ENCODE data around the gene TPRKB. TPM values are rescaled to one million over a fixed set of nuclear protein-coding genes. Genes with fewer than 3 reads are reported as not detected.

TPRKB gene
- total RNA-seq, 1 experiment from 2014 or later: 44.7 TPM

DNA sequence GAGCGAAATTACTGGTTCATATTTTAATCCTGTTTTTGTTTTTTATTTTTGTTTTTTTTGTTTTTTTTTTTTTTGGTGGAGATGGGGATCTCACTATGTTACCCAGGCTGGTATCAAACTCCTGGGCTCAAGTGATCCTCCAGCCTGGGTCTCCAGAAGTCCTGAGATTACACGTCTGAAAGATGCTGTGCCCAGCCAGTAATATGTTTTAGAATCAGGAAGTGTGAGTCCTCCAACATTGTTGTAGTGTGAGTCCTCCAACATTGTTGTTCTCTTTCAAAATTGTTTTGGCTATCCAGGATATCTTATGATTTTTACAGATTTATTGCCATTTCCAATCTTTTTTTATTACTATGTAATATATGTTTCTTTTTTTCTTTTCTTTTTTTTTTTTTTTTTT, 23.1 kb downstream of the TPRKB start:
- Histone ChIP-seq H4K5ac (ENCODE audit: insufficient read length, low read depth, low read length) (no peak overlapping the region), H3K79me1 (ENCODE audit: insufficient read depth, low read depth, low read length, poor library complexity, severe bottlenecking) (no peaks in the 10 kb centered on the region), H3K56ac (ENCODE audit: insufficient read length, low read depth, low read length) (no peak overlapping the region), H3K4me2 (ENCODE audit: insufficient read depth, insufficient read length, low read length) (no peak overlapping the region), H2AK5ac (ENCODE audit: insufficient read length, low read length) (no peak overlapping the region), H2BK20ac (ENCODE audit: low read depth, low read length, poor library complexity, severe bottlenecking) (no peak overlapping the region), H2BK120ac (ENCODE audit: low read depth, low read length, poor library complexity, severe bottlenecking) (no peak overlapping the region), H3K4me1 (ENCODE audit: insufficient read depth, low read length) (no peaks in the 10 kb centered on the region), H4K20me1 (ENCODE audit: control insufficient read depth, insufficient read depth, insufficient read length) (no peaks in the 10 kb centered on the region), H2AFZ (ENCODE audit: low read length) (no peak overlapping the region), H3K9ac (ENCODE audit: extremely low read depth, insufficient read length, low read length) (no peak overlapping the region), H3K27ac (ENCODE audit: insufficient read length, low read depth, low read length) (no peak overlapping the region), H3K79me2 (ENCODE audit: insufficient read depth, low read length) (no peaks in the 10 kb centered on the region), H4K8ac (replicated peaks; ENCODE audit: insufficient read length, low read depth, low read length) (no peak overlapping the region), H2BK15ac (ENCODE audit: low read depth, low read length) (no peak overlapping the region), H3K18ac (ENCODE audit: insufficient read length, low read depth, low read length) (no peak overlapping the region), H3K14ac (ENCODE audit: insufficient read depth, low read length) (no peak overlapping the region), H2BK5ac (ENCODE audit: insufficient read length, low read length) (no peak overlapping the region), H3K9me3 (ENCODE audit: control insufficient read depth, low read depth, low read length) (no peaks in the 10 kb centered on the region), H3K23ac (ENCODE audit: insufficient read length, low read depth, low read length) (no peak overlapping the region), H3K23me2 (ENCODE audit: insufficient read length, low read depth, low read length, poor library complexity, severe bottlenecking) (no peaks in the 10 kb centered on the region), H3K27me3 (ENCODE audit: insufficient read depth, low read length) (no peaks in the 10 kb centered on the region; the same call in 1 of the 2 replicates), H3T11ph (ENCODE audit: low read length) (no peak overlapping the region), H4K91ac (ENCODE audit: insufficient read length, low read depth, low read length) (no peak overlapping the region), H2BK12ac (ENCODE audit: insufficient read length, low read depth, low read length) (no peak overlapping the region), H3K4ac (ENCODE audit: low read depth, low read length) (no peak overlapping the region)
- WGBS (ENCODE audit: extremely low coverage, insufficient read length, low lambda C conversion rate): no CpG with 5 or more reads among the region's 2 CpGs
- peaks cover 76% of the 10 kb centered on the region for H3K27me3 Mint-ChIP-seq (ENCODE audit: low read depth)
- peaks cover 18 to 30% of the 10 kb centered on the region in 2 experiments for H3K9me3 Mint-ChIP-seq
- H3K4me1 Mint-ChIP-seq: no peaks in the 10 kb centered on the region
- TF ChIP-seq, protein P1, sequence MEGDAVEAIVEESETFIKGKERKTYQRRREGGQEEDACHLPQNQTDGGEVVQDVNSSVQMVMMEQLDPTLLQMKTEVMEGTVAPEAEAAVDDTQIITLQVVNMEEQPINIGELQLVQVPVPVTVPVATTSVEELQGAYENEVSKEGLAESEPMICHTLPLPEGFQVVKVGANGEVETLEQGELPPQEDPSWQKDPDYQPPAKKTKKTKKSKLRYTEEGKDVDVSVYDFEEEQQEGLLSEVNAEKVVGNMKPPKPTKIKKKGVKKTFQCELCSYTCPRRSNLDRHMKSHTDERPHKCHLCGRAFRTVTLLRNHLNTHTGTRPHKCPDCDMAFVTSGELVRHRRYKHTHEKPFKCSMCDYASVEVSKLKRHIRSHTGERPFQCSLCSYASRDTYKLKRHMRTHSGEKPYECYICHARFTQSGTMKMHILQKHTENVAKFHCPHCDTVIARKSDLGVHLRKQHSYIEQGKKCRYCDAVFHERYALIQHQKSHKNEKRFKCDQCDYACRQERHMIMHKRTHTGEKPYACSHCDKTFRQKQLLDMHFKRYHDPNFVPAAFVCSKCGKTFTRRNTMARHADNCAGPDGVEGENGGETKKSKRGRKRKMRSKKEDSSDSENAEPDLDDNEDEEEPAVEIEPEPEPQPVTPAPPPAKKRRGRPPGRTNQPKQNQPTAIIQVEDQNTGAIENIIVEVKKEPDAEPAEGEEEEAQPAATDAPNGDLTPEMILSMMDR (conservative IDR thresholded peaks at IDR 0.05): no peak
- DNase-seq: no peak
- no peak overlapping the region for H3K4me3 Mint-ChIP-seq
- no peak overlapping the region for H3K27ac Mint-ChIP-seq
- H3K36me3 Mint-ChIP-seq (ENCODE audit: insufficient read depth in 1 of 3, low read depth in 3 of 3): no peaks in the 10 kb centered on the region; a peak in 1 of 7 replicates

All from H9 (cell line).